Suprapubic skin (tissue), 4 donors: ENCODE data around the gene HIRA. TPM values are rescaled to one million over a fixed set of nuclear protein-coding genes. Genes with fewer than 3 reads are reported as not detected.

Experiments used
- DNase-seq, 2 donors: peaks; one replicate each; pipeline ENCODE4 v3.0.0-alpha.2; 2019; ENCODE audit warnings: low spot score in 2 of 2
- H3K27ac ChIP-seq: fragments of 200-600 bp; sonication (generic); one replicate; pipeline ENCODE4 v1.5.1; 2019
- H3K27me3 ChIP-seq: fragments of 200-600 bp; sonication (generic); one replicate; pipeline ENCODE4 v1.5.1; 2019
- H3K36me3 ChIP-seq: fragments of 200-600 bp; sonication (generic); one replicate; pipeline ENCODE4 v1.5.1; 2019
- H3K4me1 ChIP-seq: fragments of 200-600 bp; sonication (generic); one replicate; pipeline ENCODE4 v1.5.1; 2019
- H3K4me3 ChIP-seq: fragments of 200-600 bp; sonication (generic); one replicate; pipeline ENCODE4 v1.5.1; 2019; ENCODE audit warnings: mild to moderate bottlenecking
- H3K9me3 ChIP-seq: fragments of 200-600 bp; sonication (generic); one replicate; pipeline ENCODE4 v1.5.1; 2019
- EP300 ChIP-seq: sonication (generic); formaldehyde crosslinking; IDR thresholded peaks from one replicate; pipeline ENCODE4 v1.6.1; 2017; ENCODE audit warnings: antibody characterized with exemption
- POLR2A ChIP-seq, 2 donors: fragments of 450-650 bp; IDR thresholded peaks; one replicate each; pipeline ENCODE4 v1.6.1; 2017; ENCODE audit warnings: antibody characterized with exemption in 2 of 2, mild to moderate bottlenecking in 2 of 2, moderate library complexity in 2 of 2
- POLR2AphosphoS5 ChIP-seq, 3 donors: sonication (generic); formaldehyde crosslinking; IDR thresholded peaks; one replicate each; pipeline ENCODE4 v1.6.1; 2017; ENCODE audit warnings: antibody characterized with exemption in 3 of 3
- WGBS: methylation state at CpG from one replicate; pipeline ENCODE4 v1.1.5; 2018; 5-methylcytosine and 5-hydroxymethylcytosine counted together
- total RNA-seq, 4 donors: library from RNA; depleted of rRNA; stranded (reverse); fragments of >200 nt; gene quantifications; one replicate each; pipeline ENCODE4 v1.1.0, GENCODE V29; 2016
- TF ChIP-seq, protein P1 (sequence below), 2 donors: fragments of 200-600 bp in 1 of 2; fragments of 450-650 bp in 1 of 2; sonication (generic) in 1 of 2; IDR thresholded peaks; one replicate each; pipeline ENCODE4 v1.5.1; 2016 to 2019; ENCODE audit warnings: antibody characterized with exemption in 2 of 2, mild to moderate bottlenecking in 1 of 2, moderate library complexity in 1 of 2

Gene HIRA
- total RNA-seq, 4 donors from 2014 or later: 17.7 to 25.1 (median 22.5) TPM

GRCh38 chr22:19400881-19401280 lies 30.7 kb downstream of the HIRA start:
- Histone ChIP-seq H3K9me3 (no peaks in the 10 kb centered on the region), H3K27me3 (no peaks in the 10 kb centered on the region), H3K4me1 (no peaks in the 10 kb centered on the region), H3K27ac (no peak overlapping the region), H3K36me3 (peaks cover 69% of the 10 kb centered on the region), H3K4me3 (no peak overlapping the region)
- DNase-seq: no peak
- TF ChIP-seq POLR2A (IDR thresholded peaks at IDR 0.05) (no peak), POLR2AphosphoS5 (IDR thresholded peaks at IDR 0.05) (no peak), EP300 (no peak)
- TF ChIP-seq, protein P1, sequence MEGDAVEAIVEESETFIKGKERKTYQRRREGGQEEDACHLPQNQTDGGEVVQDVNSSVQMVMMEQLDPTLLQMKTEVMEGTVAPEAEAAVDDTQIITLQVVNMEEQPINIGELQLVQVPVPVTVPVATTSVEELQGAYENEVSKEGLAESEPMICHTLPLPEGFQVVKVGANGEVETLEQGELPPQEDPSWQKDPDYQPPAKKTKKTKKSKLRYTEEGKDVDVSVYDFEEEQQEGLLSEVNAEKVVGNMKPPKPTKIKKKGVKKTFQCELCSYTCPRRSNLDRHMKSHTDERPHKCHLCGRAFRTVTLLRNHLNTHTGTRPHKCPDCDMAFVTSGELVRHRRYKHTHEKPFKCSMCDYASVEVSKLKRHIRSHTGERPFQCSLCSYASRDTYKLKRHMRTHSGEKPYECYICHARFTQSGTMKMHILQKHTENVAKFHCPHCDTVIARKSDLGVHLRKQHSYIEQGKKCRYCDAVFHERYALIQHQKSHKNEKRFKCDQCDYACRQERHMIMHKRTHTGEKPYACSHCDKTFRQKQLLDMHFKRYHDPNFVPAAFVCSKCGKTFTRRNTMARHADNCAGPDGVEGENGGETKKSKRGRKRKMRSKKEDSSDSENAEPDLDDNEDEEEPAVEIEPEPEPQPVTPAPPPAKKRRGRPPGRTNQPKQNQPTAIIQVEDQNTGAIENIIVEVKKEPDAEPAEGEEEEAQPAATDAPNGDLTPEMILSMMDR (IDR thresholded peaks at IDR 0.05): no peak
- WGBS: 92% methylated on average over 6 of the region's 6 CpGs

GRCh38 chr22:19398652-19399051 lies 32.9 kb downstream of the HIRA start:
- no peak overlapping the region for H3K4me3 ChIP-seq
- TF ChIP-seq POLR2AphosphoS5 (IDR thresholded peaks at IDR 0.05) (no peak), POLR2A (IDR thresholded peaks at IDR 0.05) (no peak), EP300 (no peak)
- TF ChIP-seq, protein P1 (IDR thresholded peaks at IDR 0.05): no peak
- WGBS: 90% methylated on average over 2 of the region's 2 CpGs
- H3K36me3 ChIP-seq: peaks cover 74% of the 10 kb centered on the region
- no peak for DNase-seq
- H3K27me3 ChIP-seq: no peaks in the 10 kb centered on the region
- no peaks in the 10 kb centered on the region for H3K4me1 ChIP-seq
- no peak overlapping the region for H3K27ac ChIP-seq
- H3K9me3 ChIP-seq: no peaks in the 10 kb centered on the region

GRCh38 chr22:19398206-19398605 lies 33.3 kb downstream of the HIRA start:
- TF ChIP-seq EP300 (no peak), POLR2A (IDR thresholded peaks at IDR 0.05) (no peak), POLR2AphosphoS5 (IDR thresholded peaks at IDR 0.05) (no peak)
- TF ChIP-seq, protein P1 (IDR thresholded peaks at IDR 0.05): no peak
- 48% methylated on average over 6 of the region's 6 CpGs for WGBS
- no peaks in the 10 kb centered on the region for H3K4me1 ChIP-seq
- H3K9me3 ChIP-seq: no peaks in the 10 kb centered on the region
- H3K4me3 ChIP-seq: no peak overlapping the region
- no peak overlapping the region for H3K27ac ChIP-seq
- H3K36me3 ChIP-seq: peaks cover 78% of the 10 kb centered on the region
- DNase-seq: no peak
- no peaks in the 10 kb centered on the region for H3K27me3 ChIP-seq

DNA sequence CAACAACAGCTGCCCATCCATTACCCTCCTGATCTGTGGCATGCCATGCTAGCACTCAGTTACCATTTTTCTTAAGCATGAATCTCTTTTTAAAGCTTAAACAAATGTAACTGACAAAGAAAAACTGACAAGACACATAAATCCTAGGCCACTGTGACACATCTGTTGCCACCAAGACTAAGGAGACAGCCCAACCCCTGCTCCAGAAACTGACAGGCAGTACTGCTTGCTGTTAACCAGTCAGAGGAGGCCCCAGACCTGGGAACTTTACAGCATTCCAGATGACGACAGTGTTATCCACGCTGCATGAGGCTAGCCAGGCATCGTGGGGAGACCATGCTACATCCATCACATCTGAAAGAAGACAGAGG lies 33.8 kb downstream of the HIRA start:
- Histone ChIP-seq H3K27ac (no peak overlapping the region), H3K4me3 (no peak overlapping the region), H3K27me3 (no peaks in the 10 kb centered on the region), H3K9me3 (no peaks in the 10 kb centered on the region), H3K4me1 (no peaks in the 10 kb centered on the region), H3K36me3 (peaks cover 83% of the 10 kb centered on the region)
- TF ChIP-seq EP300 (no peak), POLR2AphosphoS5 (IDR thresholded peaks at IDR 0.05) (no peak), POLR2A (IDR thresholded peaks at IDR 0.05) (no peak)
- TF ChIP-seq, protein P1 (IDR thresholded peaks at IDR 0.05): no peak
- 80% methylated on average over 3 of the region's 3 CpGs for WGBS
- DNase-seq: no peak

DNA sequence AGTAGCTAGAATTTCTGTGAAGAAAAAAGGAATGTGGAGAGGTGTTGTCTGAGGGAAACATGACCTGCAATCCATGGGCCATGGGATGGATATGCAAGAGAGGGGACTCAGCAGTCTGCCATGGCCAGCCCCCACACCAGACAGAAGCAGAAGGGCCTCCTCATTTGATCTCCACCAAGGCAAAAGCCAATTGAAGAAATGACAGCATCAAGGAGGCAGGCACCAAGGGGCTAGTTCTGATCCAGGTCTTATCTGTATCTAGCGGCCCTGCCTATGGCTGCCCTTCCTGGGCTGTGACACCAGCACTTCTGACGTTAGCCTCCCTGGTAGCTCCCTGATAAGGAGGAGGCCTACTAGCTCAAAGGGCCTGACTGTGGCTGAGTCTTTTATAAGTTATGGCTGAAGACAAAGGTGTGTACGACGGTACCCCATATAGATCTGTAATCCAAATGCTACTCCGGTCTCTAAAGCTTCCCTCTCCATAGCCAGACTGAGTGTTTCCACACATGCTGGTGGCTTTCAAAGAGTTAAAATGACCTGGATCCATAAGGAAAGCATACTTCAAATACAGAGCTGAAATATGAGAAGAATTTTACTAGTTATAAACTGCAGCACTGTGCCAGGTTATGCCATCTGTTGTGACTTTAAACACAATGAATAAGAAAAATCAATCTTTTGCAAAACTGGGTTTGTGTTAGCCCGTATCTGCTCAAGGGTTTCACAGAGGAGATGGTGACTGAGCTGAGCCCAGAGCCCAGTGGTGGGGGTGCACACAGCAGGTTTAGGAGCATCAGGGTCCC lies 34.4 kb downstream of the HIRA start:
- Histone ChIP-seq H3K36me3 (peaks cover 89% of the 10 kb centered on the region), H3K27ac (no peak overlapping the region), H3K27me3 (no peaks in the 10 kb centered on the region), H3K9me3 (no peaks in the 10 kb centered on the region), H3K4me1 (no peaks in the 10 kb centered on the region), H3K4me3 (no peak overlapping the region)
- TF ChIP-seq POLR2A (IDR thresholded peaks at IDR 0.05) (no peak), POLR2AphosphoS5 (IDR thresholded peaks at IDR 0.05) (no peak), EP300 (no peak)
- TF ChIP-seq, protein P1 (IDR thresholded peaks at IDR 0.05): no peak
- DNase-seq: no peak
- WGBS: 91% methylated on average over 6 of the region's 6 CpGs
